Sigmoid colon (tissue), 3 donors: Measurements from ENCODE around the gene CDH23.

Experiments used
- CTCF ChIP-seq, 4 experiments: fragments of 450-650 bp in 3 of 4; fragments of 200-600 bp in 1 of 4; IDR thresholded peaks; one replicate each; pipeline ENCODE4 v1.5.1; 2016 to 2019; ENCODE audit warnings: antibody characterized with exemption in 4 of 4, mild to moderate bottlenecking in 3 of 4, moderate library complexity in 2 of 4
- POLR2A ChIP-seq, 2 donors: fragments of 450-650 bp; IDR thresholded peaks; one replicate each; pipeline ENCODE4 v1.6.1; 2016; ENCODE audit warnings: antibody characterized with exemption in 2 of 2, mild to moderate bottlenecking in 2 of 2, moderate library complexity in 2 of 2

- TF ChIP-seq POLR2A (IDR thresholded peaks at IDR 0.05) (no peak), CTCF (IDR thresholded peaks at IDR 0.05) (no peak)
Observed at GRCh38 chr10:71687480-71687879, 290.8 kb downstream of the CDH23 start.
